Nephron progenitor cell (in vitro differentiated cells): ENCODE results near the gene CCDC170.
A peak's percentile ranks its signal among the peaks of the same experiment; 100 is the strongest.

ENCODE experiments used
- DNase-seq: peaks from one replicate; pipeline ENCODE4 v3.0.0; 2021
- H3K27ac Mint-ChIP-seq: 2 replicates; pipeline ENCODE4 v1.8.0; 2021; ENCODE audit warnings: mild to moderate bottlenecking, moderate library complexity, mixed read lengths
- H3K27me3 Mint-ChIP-seq: 2 replicates; pipeline ENCODE4 v1.8.0; 2021; ENCODE audit warnings: mild to moderate bottlenecking, low read depth, mixed read lengths; ENCODE audit not compliant: poor library complexity
- H3K36me3 Mint-ChIP-seq: 2 replicates; pipeline ENCODE4 v1.8.0; 2021; ENCODE audit warnings: low read depth, mixed read lengths
- H3K4me1 Mint-ChIP-seq: 2 replicates; pipeline ENCODE4 v1.8.0; 2021; ENCODE audit warnings: mixed read lengths
- H3K4me3 Mint-ChIP-seq: 2 replicates; pipeline ENCODE4 v1.8.0; 2021; ENCODE audit warnings: mild to moderate bottlenecking, moderate library complexity, mixed read lengths
- H3K9me3 Mint-ChIP-seq: 2 replicates; pipeline ENCODE4 v1.8.0; 2021; ENCODE audit warnings: mild to moderate bottlenecking, moderate library complexity, mixed read lengths
- CTCF ChIP-seq: fragments of 200-600 bp; sonication (generic); IDR thresholded peaks from 2 replicates; pipeline ENCODE4 v1.5.0; 2021; ENCODE audit warnings: antibody characterized with exemption

The CCDC170 gene

GRCh38 chr6:151475653-151476523 lies 17.9 kb upstream of the CCDC170 start:
- Mint-ChIP-seq H3K27ac (no peak overlapping the region), H3K4me1 (peaks cover 5% of the 10 kb centered on the region), H3K27me3 (peaks cover 7% of the 10 kb centered on the region), H3K4me3 (no peak overlapping the region), H3K9me3 (no peaks in the 10 kb centered on the region), H3K36me3 (no peaks in the 10 kb centered on the region)
- TF ChIP-seq CTCF = peak; percentile 77
- DNase-seq = peak; percentile 51

- Mint-ChIP-seq H3K27me3 (peaks cover 7% of the 10 kb centered on the region), H3K27ac (no peak overlapping the region), H3K4me3 (no peak overlapping the region), H3K4me1 (peaks cover 5% of the 10 kb centered on the region), H3K36me3 (no peaks in the 10 kb centered on the region), H3K9me3 (no peaks in the 10 kb centered on the region)
- TF ChIP-seq CTCF = no peak
- no peak for DNase-seq
These were observed 16.1 kb upstream of the CCDC170 start for GRCh38 chr6:151477726-151478125.

- Mint-ChIP-seq H3K27me3 (peaks cover 7% of the 10 kb centered on the region), H3K27ac (no peak overlapping the region)
- TF ChIP-seq CTCF = no peak
These were observed 15.1 kb upstream of the CCDC170 start for GRCh38 chr6:151478670-151479069.

GRCh38 chr6:151481786-151482185 lies 12.0 kb upstream of the CCDC170 start:
- no peaks in the 10 kb centered on the region for H3K9me3 Mint-ChIP-seq
- no peak overlapping the region for H3K27ac Mint-ChIP-seq
- H3K36me3 Mint-ChIP-seq = no peaks in the 10 kb centered on the region
- no peak overlapping the region for H3K4me3 Mint-ChIP-seq
- no peaks in the 10 kb centered on the region for H3K4me1 Mint-ChIP-seq
- H3K27me3 Mint-ChIP-seq = peaks cover 7% of the 10 kb centered on the region
- TF ChIP-seq CTCF = no peak
- no peak for DNase-seq

More at GRCh38 chr6:151478670-151479069, 15.1 kb upstream of the CCDC170 start:
- H3K4me1 Mint-ChIP-seq = peaks cover 5% of the 10 kb centered on the region
- H3K4me3 Mint-ChIP-seq = no peak overlapping the region
- no peak for DNase-seq
- no peaks in the 10 kb centered on the region for H3K9me3 Mint-ChIP-seq
- H3K36me3 Mint-ChIP-seq = no peaks in the 10 kb centered on the region

- H3K27ac Mint-ChIP-seq = no peak overlapping the region
- DNase-seq = no peak
- no peaks in the 10 kb centered on the region for H3K4me1 Mint-ChIP-seq
- H3K27me3 Mint-ChIP-seq = peaks cover 7% of the 10 kb centered on the region
- no peaks in the 10 kb centered on the region for H3K9me3 Mint-ChIP-seq
- no peak overlapping the region for H3K4me3 Mint-ChIP-seq
- TF ChIP-seq CTCF = no peak
- no peaks in the 10 kb centered on the region for H3K36me3 Mint-ChIP-seq
These were observed 11.5 kb upstream of the CCDC170 start for GRCh38 chr6:151482290-151482689.

- Mint-ChIP-seq H3K27ac (no peak overlapping the region), H3K4me1 (no peaks in the 10 kb centered on the region), H3K4me3 (no peak overlapping the region), H3K36me3 (no peaks in the 10 kb centered on the region), H3K27me3 (peaks cover 5% of the 10 kb centered on the region), H3K9me3 (peaks cover 3% of the 10 kb centered on the region)
- TF ChIP-seq CTCF = no peak
- no peak for DNase-seq
These were observed 9.8 kb upstream of the CCDC170 start for GRCh38 chr6:151483994-151484393.
